H9 (cell line): ENCODE results near the gene APOL4. TPM values are rescaled to one million over a fixed set of nuclear protein-coding genes. Genes with fewer than 3 reads are reported as not detected.
A peak's percentile ranks its signal among the peaks of the same experiment; 100 is the strongest.

Experiments used
- DNase-seq: peaks from one replicate; pipeline ENCODE4 v3.0.0-alpha.2; 2017
- H2AFZ ChIP-seq: one replicate; pipeline ENCODE4 v1.6.1; 2013; ENCODE audit warnings: mild to moderate bottlenecking, low read length, control low read depth, moderate library complexity
- H2AK5ac ChIP-seq: 2 replicates; pipeline ENCODE4 v1.6.1; 2013; ENCODE audit warnings: low read length, control low read depth, mixed read lengths; ENCODE audit not compliant: insufficient read length
- H2BK120ac ChIP-seq: one replicate; pipeline ENCODE4 v1.6.1; 2013; ENCODE audit warnings: low read depth, mild to moderate bottlenecking, low read length, control low read depth, inconsistent platforms; ENCODE audit not compliant: poor library complexity, severe bottlenecking
- H2BK12ac ChIP-seq: 2 replicates; pipeline ENCODE4 v1.6.1; 2013; ENCODE audit warnings: low read length, control low read depth, mixed read lengths, low read depth; ENCODE audit not compliant: insufficient read length
- H2BK15ac ChIP-seq: 2 replicates; pipeline ENCODE4 v1.6.1; 2013; ENCODE audit warnings: low read depth, low read length, control low read depth
- H2BK20ac ChIP-seq: one replicate; pipeline ENCODE4 v1.6.1; 2013; ENCODE audit warnings: low read depth, mild to moderate bottlenecking, low read length, control low read depth, inconsistent platforms; ENCODE audit not compliant: poor library complexity, severe bottlenecking
- H2BK5ac ChIP-seq: 2 replicates; pipeline ENCODE4 v1.6.1; 2013; ENCODE audit warnings: low read length, control low read depth, mixed read lengths; ENCODE audit not compliant: insufficient read length
- H3K14ac ChIP-seq: 2 replicates; pipeline ENCODE4 v1.6.1; 2013; ENCODE audit warnings: low read length, control low read depth; ENCODE audit not compliant: insufficient read depth
- H3K18ac ChIP-seq: 2 replicates; pipeline ENCODE4 v1.6.1; 2013; ENCODE audit warnings: low read depth, mild to moderate bottlenecking, mixed read lengths, low read length, control low read depth; ENCODE audit not compliant: insufficient read length
- H3K23ac ChIP-seq: 2 replicates; pipeline ENCODE4 v1.6.1; 2013; ENCODE audit warnings: low read length, control low read depth, mixed read lengths, low read depth; ENCODE audit not compliant: insufficient read length
- H3K23me2 ChIP-seq: 2 replicates; pipeline ENCODE4 v1.6.1; 2013; ENCODE audit warnings: low read depth, mild to moderate bottlenecking, mixed read lengths, low read length, control low read depth; ENCODE audit not compliant: insufficient read length, poor library complexity, severe bottlenecking
- H3K27ac ChIP-seq: 2 replicates; pipeline ENCODE4 v1.5.1; 2013; ENCODE audit warnings: low read length, control low read depth, mixed read lengths, low read depth; ENCODE audit not compliant: insufficient read length
- H3K27me3 ChIP-seq: 2 replicates; pipeline ENCODE4 v1.6.1; 2013; ENCODE audit warnings: low read length, control low read depth, inconsistent platforms; ENCODE audit not compliant: insufficient read depth
- H3K4ac ChIP-seq: 2 replicates; pipeline ENCODE4 v1.6.1; 2013; ENCODE audit warnings: low read depth, mild to moderate bottlenecking, control low read depth, inconsistent platforms, low read length, moderate library complexity
- H3K4me1 ChIP-seq: 2 replicates; pipeline ENCODE4 v1.6.1; 2013; ENCODE audit warnings: low read length, control low read depth, inconsistent platforms; ENCODE audit not compliant: insufficient read depth
- H3K4me2 ChIP-seq: 2 replicates; pipeline ENCODE4 v1.6.1; 2013; ENCODE audit warnings: low read length, control low read depth, mixed read lengths; ENCODE audit not compliant: insufficient read length, insufficient read depth
- H3K56ac ChIP-seq: 2 replicates; pipeline ENCODE4 v1.6.1; 2013; ENCODE audit warnings: low read depth, mild to moderate bottlenecking, mixed read lengths, low read length, control low read depth; ENCODE audit not compliant: insufficient read length
- H3K79me1 ChIP-seq: 2 replicates; pipeline ENCODE4 v1.6.1; 2013; ENCODE audit warnings: low read depth, mild to moderate bottlenecking, moderate library complexity, low read length, control low read depth, inconsistent platforms; ENCODE audit not compliant: insufficient read depth, poor library complexity, severe bottlenecking
- H3K79me2 ChIP-seq: 2 replicates; pipeline ENCODE4 v1.6.1; 2013; ENCODE audit warnings: low read length, control low read depth, inconsistent platforms; ENCODE audit not compliant: insufficient read depth
- H3K9ac ChIP-seq: 2 replicates; pipeline ENCODE4 v1.6.1; 2013; ENCODE audit warnings: low read length, control low read depth, mixed read lengths; ENCODE audit not compliant: insufficient read length; ENCODE audit errors: extremely low read depth
- H3K9me3 ChIP-seq: one replicate; pipeline ENCODE4 v1.6.1; 2013; ENCODE audit warnings: low read depth, low read length, inconsistent platforms; ENCODE audit not compliant: control insufficient read depth
- H3T11ph ChIP-seq: one replicate; pipeline ENCODE4 v1.6.1; 2013; ENCODE audit warnings: mild to moderate bottlenecking, low read length, control low read depth, inconsistent platforms
- H4K20me1 ChIP-seq: one replicate; pipeline ENCODE4 v1.6.1; 2013; ENCODE audit not compliant: control insufficient read depth, insufficient read length, insufficient read depth
- H4K5ac ChIP-seq: 2 replicates; pipeline ENCODE4 v1.6.1; 2013; ENCODE audit warnings: low read depth, mild to moderate bottlenecking, mixed read lengths, low read length, control low read depth; ENCODE audit not compliant: insufficient read length
- H4K8ac ChIP-seq: replicated peaks from 2 replicates; pipeline ENCODE4 v1.6.1; 2013; ENCODE audit warnings: low read length, control low read depth, mixed read lengths, low read depth; ENCODE audit not compliant: insufficient read length
- H4K91ac ChIP-seq: 2 replicates; pipeline ENCODE4 v1.6.1; 2013; ENCODE audit warnings: low read depth, mild to moderate bottlenecking, moderate library complexity, mixed read lengths, low read length, control low read depth; ENCODE audit not compliant: insufficient read length
- H3K27ac Mint-ChIP-seq, 3 experiments: 2 replicates in 2 of 3; 3 replicates in 1 of 3; pipeline ENCODE4 v1.8.0; 2020 to 2021; ENCODE audit warnings: mixed read lengths in 3 of 3, mild to moderate bottlenecking in 1 of 3, moderate library complexity in 1 of 3
- H3K27me3 Mint-ChIP-seq: 2 replicates; pipeline ENCODE4 v1.8.0; 2021; ENCODE audit warnings: low read depth, mild to moderate bottlenecking, moderate library complexity, mixed read lengths
- H3K36me3 Mint-ChIP-seq, 3 experiments: 2 replicates in 2 of 3; 3 replicates in 1 of 3; pipeline ENCODE4 v1.8.0; 2020 to 2021; ENCODE audit warnings: low read depth in 3 of 3, mixed read lengths in 3 of 3; ENCODE audit not compliant: insufficient read depth in 1 of 3
- H3K4me1 Mint-ChIP-seq, 2 experiments: 2 replicates each; pipeline ENCODE4 v1.8.0; 2020; ENCODE audit warnings: mixed read lengths in 2 of 2
- H3K4me3 Mint-ChIP-seq, 2 experiments: 2 replicates in 1 of 2; 3 replicates in 1 of 2; pipeline ENCODE4 v1.8.0; 2020 to 2021; ENCODE audit warnings: mild to moderate bottlenecking in 2 of 2, mixed read lengths in 2 of 2, moderate library complexity in 1 of 2
- H3K9me3 Mint-ChIP-seq, 2 experiments: 2 replicates in 1 of 2; 3 replicates in 1 of 2; pipeline ENCODE4 v1.8.0; 2020; ENCODE audit warnings: mild to moderate bottlenecking in 2 of 2, mixed read lengths in 2 of 2, moderate library complexity in 1 of 2
- WGBS: extraction: QIAGEN DNeasy Blood & Tissue Kit; methylation state at CpG from one replicate; pipeline ENCODE4 v1.1.7; 2013; ENCODE audit warnings: missing lambda C conversion rate, low lambda C conversion rate, mixed read lengths; ENCODE audit not compliant: insufficient read length; ENCODE audit errors: extremely low coverage; 5-methylcytosine and 5-hydroxymethylcytosine counted together
- total RNA-seq: library from RNA; stranded (reverse); gene quantifications from 2 replicates; pipeline ENCODE4 v1.2.1, GENCODE V29; 2021
- TF ChIP-seq, protein P1 (sequence below): fragments of 200-600 bp; sonication (generic); conservative IDR thresholded peaks from 3 replicates; pipeline ENCODE4 v1.8.0; 2021; ENCODE audit warnings: antibody characterized with exemption, mild to moderate bottlenecking

The APOL4 gene
- total RNA-seq, 1 experiment from 2014 or later = not detected

DNA sequence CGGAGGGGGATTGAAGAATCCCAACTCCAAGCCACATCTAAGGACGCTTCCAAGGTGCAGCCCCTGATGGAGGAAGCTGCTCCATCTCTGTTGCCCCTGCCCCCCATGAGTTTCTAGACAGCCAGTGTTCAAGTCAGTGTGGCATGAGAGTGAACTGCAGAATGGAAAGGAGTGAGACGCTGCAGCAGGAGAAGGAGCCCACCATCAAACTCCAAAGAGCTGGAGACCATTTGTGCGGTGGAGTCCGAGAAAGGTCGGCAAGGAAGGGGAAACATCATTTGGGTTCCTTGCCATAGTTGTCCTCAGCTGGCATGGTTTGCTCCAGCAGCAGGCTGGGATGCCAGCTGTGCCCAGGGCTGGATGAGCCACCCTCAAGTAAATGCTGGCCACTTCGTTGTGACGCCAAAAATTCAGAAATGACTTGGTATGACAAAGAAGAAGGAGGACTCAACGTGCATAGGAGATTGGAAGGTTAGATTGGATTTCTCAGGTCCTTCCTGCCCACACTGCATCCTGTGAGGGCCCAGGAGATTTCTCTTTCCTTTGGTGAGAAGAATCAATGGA lies 21.4 kb upstream of the APOL4 start:
- no peak for DNase-seq
- no peaks in the 10 kb centered on the region for H4K20me1 ChIP-seq
- H2BK12ac ChIP-seq = no peak overlapping the region
- no peak overlapping the region for H2BK120ac ChIP-seq
- H3K27ac ChIP-seq = no peak overlapping the region
- H4K91ac ChIP-seq = no peak overlapping the region
- peak overlapping the region in 1 of 3 experiments; percentile 62; a peak in 1 of 7 replicates for H3K27ac Mint-ChIP-seq
- H3K9me3 ChIP-seq = no peaks in the 10 kb centered on the region
- no peak overlapping the region for H2AK5ac ChIP-seq
- peaks cover 5 to 18% (median 14%) of the 10 kb centered on the region in 3 experiments; a peak in 4 of 7 replicates for H3K36me3 Mint-ChIP-seq
- H3K23ac ChIP-seq = no peak overlapping the region
- H3K14ac ChIP-seq = no peak overlapping the region
- no peak overlapping the region for H2AFZ ChIP-seq
- peaks cover 4% of the 10 kb centered on the region for H3K27me3 Mint-ChIP-seq
- no peak overlapping the region for H2BK5ac ChIP-seq
- no peak overlapping the region for H3K4me2 ChIP-seq
- H3K18ac ChIP-seq = no peak overlapping the region
- no peak overlapping the region for H3K56ac ChIP-seq
- H3K9me3 Mint-ChIP-seq = no peaks in the 10 kb centered on the region; a peak in 1 of 5 replicates
- no peaks in the 10 kb centered on the region for H3K23me2 ChIP-seq
- H4K8ac ChIP-seq = no peak overlapping the region
- H3K9ac ChIP-seq = no peak overlapping the region
- WGBS = no CpG with 5 or more reads among the region's 9 CpGs
- TF ChIP-seq, protein P1, sequence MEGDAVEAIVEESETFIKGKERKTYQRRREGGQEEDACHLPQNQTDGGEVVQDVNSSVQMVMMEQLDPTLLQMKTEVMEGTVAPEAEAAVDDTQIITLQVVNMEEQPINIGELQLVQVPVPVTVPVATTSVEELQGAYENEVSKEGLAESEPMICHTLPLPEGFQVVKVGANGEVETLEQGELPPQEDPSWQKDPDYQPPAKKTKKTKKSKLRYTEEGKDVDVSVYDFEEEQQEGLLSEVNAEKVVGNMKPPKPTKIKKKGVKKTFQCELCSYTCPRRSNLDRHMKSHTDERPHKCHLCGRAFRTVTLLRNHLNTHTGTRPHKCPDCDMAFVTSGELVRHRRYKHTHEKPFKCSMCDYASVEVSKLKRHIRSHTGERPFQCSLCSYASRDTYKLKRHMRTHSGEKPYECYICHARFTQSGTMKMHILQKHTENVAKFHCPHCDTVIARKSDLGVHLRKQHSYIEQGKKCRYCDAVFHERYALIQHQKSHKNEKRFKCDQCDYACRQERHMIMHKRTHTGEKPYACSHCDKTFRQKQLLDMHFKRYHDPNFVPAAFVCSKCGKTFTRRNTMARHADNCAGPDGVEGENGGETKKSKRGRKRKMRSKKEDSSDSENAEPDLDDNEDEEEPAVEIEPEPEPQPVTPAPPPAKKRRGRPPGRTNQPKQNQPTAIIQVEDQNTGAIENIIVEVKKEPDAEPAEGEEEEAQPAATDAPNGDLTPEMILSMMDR = no peak
- H3K4me1 ChIP-seq = no peaks in the 10 kb centered on the region
- H3K4me1 Mint-ChIP-seq = peaks cover 20% of the 10 kb centered on the region in 2 experiments
- no peak overlapping the region for H3T11ph ChIP-seq
- H3K4me3 Mint-ChIP-seq = no peak overlapping the region
- H4K5ac ChIP-seq = no peak overlapping the region
- H2BK15ac ChIP-seq = no peak overlapping the region
- H3K27me3 ChIP-seq = no peaks in the 10 kb centered on the region
- no peaks in the 10 kb centered on the region for H3K79me1 ChIP-seq
- H3K4ac ChIP-seq = no peak overlapping the region
- H2BK20ac ChIP-seq = no peak overlapping the region
- no peaks in the 10 kb centered on the region for H3K79me2 ChIP-seq
